ENCODE data around the gene PPP2R1A. TPM values are rescaled to one million over a fixed set of nuclear protein-coding genes. Genes with fewer than 3 reads are reported as not detected.
A peak's percentile ranks its signal among the peaks of the same experiment; 100 is the strongest.

The PPP2R1A gene
- total RNA-seq, 1 donor from 2014 or later: 302 TPM

GRCh38 chr19:52172347-52172746, 17.5 kb upstream of the PPP2R1A start:
- Mint-ChIP-seq H3K9me3 (ENCODE audit: unreplicated experiment) (no peaks in the 10 kb centered on the region), H3K36me3 (ENCODE audit: low read depth, unreplicated experiment) (peaks cover 24% of the 10 kb centered on the region), H3K27me3 (ENCODE audit: unreplicated experiment) (peaks cover 19% of the 10 kb centered on the region), H3K27ac (ENCODE audit: unreplicated experiment) (no peak overlapping the region), H3K4me3 (ENCODE audit: unreplicated experiment) (peak overlapping the region; percentile 100), H3K4me1 (ENCODE audit: unreplicated experiment) (peaks cover 19% of the 10 kb centered on the region)
- DNase-seq (ENCODE audit: low spot score): no peak
- TF ChIP-seq CTCF (IDR thresholded peaks at IDR 0.05; ENCODE audit: unreplicated experiment): no peak

- no peak for DNase-seq (ENCODE audit: low spot score)
- no peak for TF ChIP-seq CTCF (IDR thresholded peaks at IDR 0.05; ENCODE audit: unreplicated experiment)
- H3K36me3 Mint-ChIP-seq (ENCODE audit: low read depth, unreplicated experiment): peaks cover 14% of the 10 kb centered on the region
- H3K9me3 Mint-ChIP-seq (ENCODE audit: unreplicated experiment): no peaks in the 10 kb centered on the region
- no peak overlapping the region for H3K4me3 Mint-ChIP-seq (ENCODE audit: unreplicated experiment)
- H3K27me3 Mint-ChIP-seq (ENCODE audit: unreplicated experiment): peaks cover 20% of the 10 kb centered on the region
- peaks cover 6% of the 10 kb centered on the region for H3K4me1 Mint-ChIP-seq (ENCODE audit: unreplicated experiment)
- no peak overlapping the region for H3K27ac Mint-ChIP-seq (ENCODE audit: unreplicated experiment)
These were observed 13.3 kb upstream of the PPP2R1A start for GRCh38 chr19:52176574-52176973.

GRCh38 chr19:52187407-52187806, 2.4 kb upstream of the PPP2R1A start:
- Mint-ChIP-seq H3K27me3 (ENCODE audit: unreplicated experiment) (peaks cover 10% of the 10 kb centered on the region), H3K36me3 (ENCODE audit: low read depth, unreplicated experiment) (peaks cover 12% of the 10 kb centered on the region), H3K27ac (ENCODE audit: unreplicated experiment) (no peak overlapping the region), H3K9me3 (ENCODE audit: unreplicated experiment) (no peaks in the 10 kb centered on the region), H3K4me3 (ENCODE audit: unreplicated experiment) (no peak overlapping the region), H3K4me1 (ENCODE audit: unreplicated experiment) (peaks cover 19% of the 10 kb centered on the region)
- TF ChIP-seq CTCF (IDR thresholded peaks at IDR 0.05; ENCODE audit: unreplicated experiment): no peak
- DNase-seq (ENCODE audit: low spot score): no peak

GRCh38 chr19:52188822-52189734, 774 bp upstream of the PPP2R1A start:
- Mint-ChIP-seq H3K27ac (ENCODE audit: unreplicated experiment) (peak overlapping the region; percentile 100), H3K27me3 (ENCODE audit: unreplicated experiment) (peaks cover 10% of the 10 kb centered on the region), H3K36me3 (ENCODE audit: low read depth, unreplicated experiment) (peaks cover 21% of the 10 kb centered on the region), H3K9me3 (ENCODE audit: unreplicated experiment) (no peaks in the 10 kb centered on the region), H3K4me1 (ENCODE audit: unreplicated experiment) (peaks cover 19% of the 10 kb centered on the region), H3K4me3 (ENCODE audit: unreplicated experiment) (peak overlapping the region; percentile 99)
- no peak for TF ChIP-seq CTCF (IDR thresholded peaks at IDR 0.05; ENCODE audit: unreplicated experiment)
- peak; percentile 43 for DNase-seq (ENCODE audit: low spot score)
